Measurements from ENCODE around the gene SMTNL1. TPM values are rescaled to one million over a fixed set of nuclear protein-coding genes. Genes with fewer than 3 reads are reported as not detected.

SMTNL1 gene
- total and polyA plus RNA-seq, 9 of the 15 experiments (the other 6 are each of a cell fraction or from before 2014, with no cell fraction given): not detected

GRCh38 chr11:57514538-57515331 is 22.7 kb upstream of the SMTNL1 start (continued):
- no peak for TF ChIP-seq KLF10 (CRISPR knock-in tag; IDR thresholded peaks at IDR 0.05)
- peak; percentile 50; the same call in 1 of the 2 replicates for TF ChIP-seq CBX1 (IDR thresholded peaks at IDR 0.05; ENCODE audit: low read depth)
- no peak for TF ChIP-seq ZNF12 (CRISPR knock-in tag; IDR thresholded peaks at IDR 0.05)
- TF ChIP-seq CBX8 (IDR thresholded peaks at IDR 0.05; ENCODE audit: borderline replicate concordance, extremely low read depth, low read depth, low read length, poor library complexity, severe bottlenecking): no peak
- TF ChIP-seq BRD9 (IDR thresholded peaks at IDR 0.05; ENCODE audit: low read depth, partially characterized antibody): no peak
- TF ChIP-seq MLX (CRISPR knock-in tag; conservative IDR thresholded peaks at IDR 0.05): no peak
- TF ChIP-seq CHAMP1 (IDR thresholded peaks at IDR 0.05): no peak
- TF ChIP-seq MYBL2 (IDR thresholded peaks at IDR 0.05; ENCODE audit: low read depth): no peak
- TF ChIP-seq MYBL2 (CRISPR knock-in tag; IDR thresholded peaks at IDR 0.05; ENCODE audit: borderline replicate concordance): no peak
- TF ChIP-seq NFRKB (IDR thresholded peaks at IDR 0.05; ENCODE audit: low read depth): no peak
- TF ChIP-seq ZBTB8A (IDR thresholded peaks at IDR 0.05; ENCODE audit: partially characterized antibody): no peak
- TF ChIP-seq SNIP1 (IDR thresholded peaks at IDR 0.05; ENCODE audit: low read depth): no peak
- TF ChIP-seq ZNF445 (CRISPR knock-in tag; IDR thresholded peaks at IDR 0.05; ENCODE audit: low read depth): no peak
- no peak for TF ChIP-seq SMARCA5 (IDR thresholded peaks at IDR 0.05)
- TF ChIP-seq SRSF1 (IDR thresholded peaks at IDR 0.05; ENCODE audit: low read depth, low read length): no peak
- TF ChIP-seq RBBP5 (IDR thresholded peaks at IDR 0.05; ENCODE audit: borderline replicate concordance, insufficient read depth, low read length, poor library complexity, severe bottlenecking): no peak
- peak; percentile 19 to 91 for TF ChIP-seq E2F6 (IDR thresholded peaks at IDR 0.05; ENCODE audit: borderline replicate concordance in 1 of 2, extremely low read depth in 1 of 2, insufficient read depth in 1 of 2, insufficient read length in 1 of 2, low read depth in 1 of 2, low read length in 1 of 2, poor library complexity in 1 of 2, severe bottlenecking in 1 of 2)
- TF ChIP-seq E2F5 (CRISPR knock-in tag; IDR thresholded peaks at IDR 0.05): no peak
- no peak for TF ChIP-seq ZNF280A (IDR thresholded peaks at IDR 0.05; ENCODE audit: low read depth, partially characterized antibody)
- no peak for TF ChIP-seq RCOR1 (IDR thresholded peaks at IDR 0.05; ENCODE audit: borderline replicate concordance in 1 of 2, low read depth in 2 of 2, low read length in 2 of 2)

Measured in K562 (cell line).